PC-9 (cell line): Measurements from ENCODE around the gene JAK1. TPM values are rescaled to one million over a fixed set of nuclear protein-coding genes. Genes with fewer than 3 reads are reported as not detected.

Experiments
- BruUV-seq: library from RNA; stranded (reverse); fragments of 400-500 nt; replicated peaks from 2 replicates; lab custom pipeline; 2021; lab: Mats Ljungman, UMichigan
- CTCF ChIA-PET: fragments of 300-600 bp; sonication (Branson Sonifier 250); formaldehyde crosslinking; loops from one replicate; lab custom pipeline; 2022; ENCODE audit warnings: antibody characterized with exemption; lab: Charles Lee
- POLR2A ChIA-PET: fragments of 300-600 bp; sonication (Branson Sonifier 250); formaldehyde crosslinking; loops from one replicate; lab custom pipeline; 2022; ENCODE audit warnings: antibody characterized with exemption; ENCODE audit not compliant: unreplicated experiment; lab: Charles Lee
- DNase-seq, 2 experiments: peaks; one replicate each; pipeline versions ENCODE4 v3.0.0 to v3.0.0-alpha.2; 2015 to 2022; ENCODE audit warnings: mixed read lengths in 1 of 2
- H2AFZ ChIP-seq: fragments of 200-600 bp; sonication (generic); 2 replicates; pipeline ENCODE4 v1.8.1; 2017; ENCODE audit warnings: antibody characterized with exemption
- H3F3A ChIP-seq: fragments of 200-600 bp; sonication (generic); 2 replicates; pipeline ENCODE4 v1.8.1; 2017; ENCODE audit warnings: antibody characterized with exemption, mild to moderate bottlenecking, low read depth; ENCODE audit not compliant: insufficient read depth
- H3K27ac ChIP-seq: fragments of 200-600 bp; sonication (generic); 2 replicates; pipeline ENCODE4 v1.6.1; 2016; ENCODE audit warnings: mixed run types
- H3K27me3 ChIP-seq: fragments of 200-600 bp; sonication (generic); 2 replicates; pipeline ENCODE4 v1.6.1; 2016; ENCODE audit warnings: low read depth, mixed run types; ENCODE audit not compliant: insufficient read depth
- H3K36me3 ChIP-seq: fragments of 200-600 bp; sonication (generic); 2 replicates; pipeline ENCODE4 v1.6.1; 2016; ENCODE audit warnings: low read depth, mixed run types
- H3K4me1 ChIP-seq: fragments of 200-600 bp; sonication (generic); replicated peaks from 2 replicates; pipeline ENCODE4 v1.6.1; 2016; ENCODE audit warnings: mixed run types; ENCODE audit not compliant: insufficient read depth
- H3K4me2 ChIP-seq: fragments of 200-600 bp; sonication (generic); 2 replicates; pipeline ENCODE4 v1.6.1; 2017; ENCODE audit warnings: mixed run types
- H3K4me3 ChIP-seq: fragments of 200-600 bp; sonication (generic); 2 replicates; pipeline ENCODE4 v1.6.1; 2016; ENCODE audit warnings: mixed run types
- H3K79me2 ChIP-seq: fragments of 200-600 bp; sonication (generic); 2 replicates; pipeline ENCODE4 v1.6.1; 2017; ENCODE audit warnings: low read depth, mixed run types
- H3K9me2 ChIP-seq: fragments of 200-600 bp; sonication (generic); 2 replicates; pipeline ENCODE4 v1.8.1; 2017; ENCODE audit warnings: mild to moderate bottlenecking; ENCODE audit not compliant: insufficient read depth
- H3K9me3 ChIP-seq: fragments of 200-600 bp; sonication (generic); 2 replicates; pipeline ENCODE4 v1.8.1; 2016; ENCODE audit warnings: low read depth; ENCODE audit not compliant: insufficient read depth
- H4K20me1 ChIP-seq: fragments of 200-600 bp; sonication (generic); 2 replicates; pipeline ENCODE4 v1.8.1; 2017; ENCODE audit not compliant: insufficient read depth
- EZH2 ChIP-seq: fragments of 200-600 bp; sonication (generic); IDR thresholded peaks from 2 replicates; pipeline ENCODE4 v1.8.0; 2017; ENCODE audit warnings: antibody characterized with exemption, low read depth
- intact Hi-C: fragments of 100-400 bp; cut with micrococcal nuclease; formaldehyde crosslinking; loops from one replicate; pipeline ENCODE4 v1.10.0; 2022; ENCODE audit not compliant: unreplicated experiment
- total RNA-seq: library from RNA; stranded (reverse); gene quantifications from 2 replicates; pipeline ENCODE4 v1.2.3, GENCODE V29; 2021
- TF ChIP-seq, protein P1 (sequence below): fragments of 200-600 bp; sonication (generic); conservative IDR thresholded peaks from 2 replicates; pipeline ENCODE4 v1.6.1; 2017; ENCODE audit warnings: mixed run types, antibody characterized with exemption, mild to moderate bottlenecking, moderate library complexity

The JAK1 gene
- total RNA-seq, 1 experiment from 2014 or later: 88.5 TPM

DNA sequence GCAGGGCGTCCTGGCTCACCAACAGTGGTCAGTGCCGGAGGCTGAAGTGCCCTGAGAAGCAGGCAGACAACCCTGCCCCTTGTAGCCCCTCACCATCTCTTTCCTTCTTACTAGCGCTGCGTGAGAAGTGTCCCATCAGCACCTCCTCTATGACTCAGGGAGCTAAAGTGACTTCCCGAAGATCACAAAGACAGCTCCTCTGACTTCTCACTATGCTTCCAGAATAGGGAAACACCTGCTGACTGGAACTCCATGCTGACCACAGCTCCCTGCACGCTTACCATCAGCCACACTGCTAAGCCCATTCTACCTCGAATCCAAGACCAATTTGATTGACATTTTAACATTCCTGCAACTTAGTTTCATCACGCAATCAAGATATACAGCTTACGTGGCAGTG is 92.8 kb downstream of the JAK1 start:
- POLR2A ChIA-PET: no interaction called here
- BruUV-seq: no TSS peak

GRCh38 chr1:64872067-64872466 is 94.3 kb downstream of the JAK1 start:
- no peaks in the 10 kb centered on the region for H3F3A ChIP-seq
- no peak overlapping the region for H3K4me2 ChIP-seq
- H3K9me2 ChIP-seq: no peaks in the 10 kb centered on the region
- ChIA-PET POLR2A (no interaction called here), CTCF (no interaction called here)
- TF ChIP-seq, protein P1, sequence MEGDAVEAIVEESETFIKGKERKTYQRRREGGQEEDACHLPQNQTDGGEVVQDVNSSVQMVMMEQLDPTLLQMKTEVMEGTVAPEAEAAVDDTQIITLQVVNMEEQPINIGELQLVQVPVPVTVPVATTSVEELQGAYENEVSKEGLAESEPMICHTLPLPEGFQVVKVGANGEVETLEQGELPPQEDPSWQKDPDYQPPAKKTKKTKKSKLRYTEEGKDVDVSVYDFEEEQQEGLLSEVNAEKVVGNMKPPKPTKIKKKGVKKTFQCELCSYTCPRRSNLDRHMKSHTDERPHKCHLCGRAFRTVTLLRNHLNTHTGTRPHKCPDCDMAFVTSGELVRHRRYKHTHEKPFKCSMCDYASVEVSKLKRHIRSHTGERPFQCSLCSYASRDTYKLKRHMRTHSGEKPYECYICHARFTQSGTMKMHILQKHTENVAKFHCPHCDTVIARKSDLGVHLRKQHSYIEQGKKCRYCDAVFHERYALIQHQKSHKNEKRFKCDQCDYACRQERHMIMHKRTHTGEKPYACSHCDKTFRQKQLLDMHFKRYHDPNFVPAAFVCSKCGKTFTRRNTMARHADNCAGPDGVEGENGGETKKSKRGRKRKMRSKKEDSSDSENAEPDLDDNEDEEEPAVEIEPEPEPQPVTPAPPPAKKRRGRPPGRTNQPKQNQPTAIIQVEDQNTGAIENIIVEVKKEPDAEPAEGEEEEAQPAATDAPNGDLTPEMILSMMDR: no peak
- TF ChIP-seq EZH2: no peak
- H3K9me3 ChIP-seq: no peaks in the 10 kb centered on the region
- H3K36me3 ChIP-seq: peaks cover 1% of the 10 kb centered on the region; the same call in 1 of the 2 replicates
- H3K4me3 ChIP-seq: no peak overlapping the region
- no peaks in the 10 kb centered on the region for H3K27me3 ChIP-seq
- H3K79me2 ChIP-seq: no peaks in the 10 kb centered on the region
- BruUV-seq: no TSS peak
- H3K27ac ChIP-seq: no peak overlapping the region
- H3K4me1 ChIP-seq: no peaks in the 10 kb centered on the region
- intact Hi-C loops: no loop called here
- DNase-seq: no peak
- H2AFZ ChIP-seq: no peak overlapping the region
- H4K20me1 ChIP-seq: no peaks in the 10 kb centered on the region

More for the DNA sequence above, 92.8 kb downstream of the JAK1 start:
- Histone ChIP-seq H3K4me1 (no peaks in the 10 kb centered on the region), H4K20me1 (no peaks in the 10 kb centered on the region; the same call in 1 of the 2 replicates), H3K9me2 (no peaks in the 10 kb centered on the region), H3K36me3 (no peaks in the 10 kb centered on the region), H3K9me3 (no peaks in the 10 kb centered on the region), H3F3A (no peaks in the 10 kb centered on the region), H3K4me2 (no peak overlapping the region), H3K79me2 (no peaks in the 10 kb centered on the region), H3K27ac (no peak overlapping the region), H3K27me3 (no peaks in the 10 kb centered on the region), H2AFZ (no peak overlapping the region), H3K4me3 (no peak overlapping the region)
- TF ChIP-seq, protein P1: no peak
- no peak for TF ChIP-seq EZH2
- intact Hi-C loops: no loop called here
- CTCF ChIA-PET: no interaction called here
- DNase-seq: no peak

GRCh38 chr1:64871256-64871655 is 95.1 kb downstream of the JAK1 start:
- CTCF ChIA-PET: no interaction called here

More at GRCh38 chr1:64871256-64871655, 95.1 kb downstream of the JAK1 start:
- H3K9me3 ChIP-seq: no peaks in the 10 kb centered on the region
- H3K4me3 ChIP-seq: no peak overlapping the region
- BruUV-seq: no TSS peak
- H2AFZ ChIP-seq: no peak overlapping the region
- H3K9me2 ChIP-seq: no peaks in the 10 kb centered on the region
- no peaks in the 10 kb centered on the region for H4K20me1 ChIP-seq
- no peak for DNase-seq
- H3K27me3 ChIP-seq: no peaks in the 10 kb centered on the region
- H3K4me1 ChIP-seq: no peaks in the 10 kb centered on the region
- H3K36me3 ChIP-seq: peaks cover 7% of the 10 kb centered on the region; the same call in 1 of the 2 replicates
- H3K79me2 ChIP-seq: no peaks in the 10 kb centered on the region
- H3F3A ChIP-seq: no peaks in the 10 kb centered on the region
- H3K4me2 ChIP-seq: no peak overlapping the region
- TF ChIP-seq EZH2: no peak
- TF ChIP-seq, protein P1: no peak
- intact Hi-C loops: no loop called here
- POLR2A ChIA-PET: no interaction called here
- no peak overlapping the region for H3K27ac ChIP-seq
